ENCODE data around the gene MCRIP1.
"Not testable (repeated sequence)": the region's sequence is repeated elsewhere in the genome, so short reads cannot be mapped to it uniquely, and the experiment has no call there.

The MCRIP1 gene

DNA sequence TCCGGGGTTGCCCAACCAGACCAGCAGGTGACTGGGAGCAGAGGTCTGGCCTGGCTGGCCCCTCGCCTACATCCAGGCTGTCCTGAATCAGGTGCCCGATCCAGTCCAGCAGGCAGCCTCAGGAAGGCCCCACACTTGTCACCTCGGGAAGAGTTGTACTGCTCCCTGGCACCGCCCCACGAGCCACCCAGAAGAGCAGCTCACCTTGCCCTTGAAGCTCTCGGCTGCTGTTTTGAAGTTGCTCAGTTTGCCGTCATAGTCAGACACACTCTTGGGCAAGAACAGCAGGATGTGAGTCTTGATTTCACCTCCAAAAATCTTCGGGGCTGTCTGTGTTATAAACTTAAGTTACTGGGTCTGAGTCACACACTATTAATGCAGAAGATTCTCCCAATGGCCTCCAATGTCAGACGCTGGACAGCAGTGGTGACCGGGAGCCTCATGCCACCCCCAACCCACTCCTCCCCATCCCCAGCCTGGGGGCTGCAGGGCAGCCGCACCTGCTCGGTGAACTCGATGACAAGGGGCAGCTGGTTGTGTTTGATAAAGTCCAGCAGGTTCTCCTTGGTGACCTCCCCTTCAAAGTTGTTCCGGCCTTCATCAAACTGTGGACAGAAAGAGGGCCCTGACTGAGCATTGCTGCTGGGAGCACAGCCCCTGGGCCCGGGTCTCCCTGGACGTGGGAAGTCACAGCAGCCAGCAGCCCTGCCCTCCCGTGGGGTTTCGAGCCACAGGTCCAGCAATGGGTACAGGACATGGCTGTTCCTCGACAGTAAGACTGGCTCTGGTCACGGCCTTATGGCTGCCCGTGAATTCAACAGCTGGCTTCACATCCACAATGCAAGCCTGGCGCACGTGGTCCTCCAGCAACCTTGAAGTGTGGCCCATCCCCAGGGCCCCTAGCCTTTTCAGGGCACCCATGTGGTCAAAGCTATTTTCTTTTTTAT is 13.9 kb upstream of the MCRIP1 start:
- H3K36me3 Mint-ChIP-seq (ENCODE audit: low read depth) = peaks cover 49% of the 10 kb centered on the region

DNA sequence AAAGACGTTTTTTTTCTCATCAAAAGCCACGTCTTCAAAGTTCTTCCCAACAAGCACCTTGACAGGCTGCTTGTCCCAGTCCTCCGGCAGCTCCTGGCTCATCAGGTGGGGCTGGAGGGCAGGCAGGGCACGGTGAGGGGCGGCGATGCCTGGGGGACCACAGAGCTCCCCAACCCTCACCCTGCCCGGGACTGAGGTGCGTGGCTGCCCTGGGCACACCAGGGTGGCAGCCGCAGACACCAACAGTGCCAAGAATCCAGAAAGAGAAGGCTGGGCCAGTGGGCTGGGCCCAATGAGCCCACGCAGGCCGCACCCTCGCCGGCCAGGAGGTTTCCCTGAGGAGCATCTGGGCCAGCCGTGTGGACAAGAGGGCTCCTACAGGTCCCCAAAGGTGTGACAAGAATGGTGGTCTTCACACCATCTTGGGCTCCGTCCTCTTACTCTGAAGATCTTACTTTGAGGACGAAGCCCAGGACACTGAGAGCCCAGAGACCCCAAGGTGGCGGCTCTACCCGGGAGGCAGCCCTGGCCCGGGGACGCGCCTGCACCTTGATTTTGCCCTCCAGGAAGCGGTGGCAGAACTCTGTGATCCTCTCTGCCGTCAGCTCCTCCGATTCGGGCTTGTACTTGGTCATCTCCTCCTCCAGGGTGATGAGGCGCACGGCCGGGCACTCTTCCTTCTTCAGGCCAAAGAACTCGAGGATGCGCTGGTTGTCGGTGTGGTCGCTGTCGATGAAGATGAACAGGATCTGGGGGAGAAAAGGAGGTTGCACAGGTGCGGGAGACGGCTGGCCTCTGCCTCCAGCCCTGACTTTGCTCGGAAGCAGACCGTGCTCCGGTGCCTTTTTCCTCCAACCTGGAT is 13.0 kb upstream of the MCRIP1 start:
- no peak overlapping the region for H3K4me3 Mint-ChIP-seq

More for the DNA sequence above, 13.9 kb upstream of the MCRIP1 start:
- Mint-ChIP-seq H3K9me3 (no peaks in the 10 kb centered on the region), H3K4me1 (ENCODE audit: low read depth) (no peaks in the 10 kb centered on the region), H3K27me3 (no peaks in the 10 kb centered on the region), H3K27ac (no peak overlapping the region), H3K4me3 (no peak overlapping the region)

DNA sequence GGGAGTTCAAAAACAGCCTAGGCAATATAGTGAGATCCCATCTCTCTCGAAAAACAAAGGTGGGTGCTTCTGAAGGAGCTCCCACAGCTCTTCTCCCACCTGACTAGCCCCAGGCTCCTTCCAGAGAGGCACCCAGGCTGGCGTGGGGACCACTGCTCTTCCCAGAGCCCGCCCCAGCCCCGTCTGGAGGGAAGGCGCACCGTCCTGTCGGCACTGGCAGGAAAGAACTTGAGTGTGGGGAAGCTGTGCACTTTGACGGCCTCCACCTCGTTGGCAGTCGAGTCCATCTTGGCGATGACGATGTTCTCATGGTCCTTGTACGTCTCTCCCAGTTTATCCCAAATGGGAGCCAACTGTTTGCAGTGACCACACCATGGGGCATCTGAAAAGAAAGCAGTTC is 12.3 kb upstream of the MCRIP1 start:
- H3K27me3 Mint-ChIP-seq = no peaks in the 10 kb centered on the region
- H3K4me3 Mint-ChIP-seq = no peak overlapping the region
- H3K9me3 Mint-ChIP-seq = no peaks in the 10 kb centered on the region

More for the DNA sequence above, 13.0 kb upstream of the MCRIP1 start:
- H3K4me1 Mint-ChIP-seq (ENCODE audit: low read depth) = no peaks in the 10 kb centered on the region
- no peak overlapping the region for H3K27ac Mint-ChIP-seq
- H3K27me3 Mint-ChIP-seq = no peaks in the 10 kb centered on the region
- H3K36me3 Mint-ChIP-seq (ENCODE audit: low read depth) = peaks cover 40% of the 10 kb centered on the region
- H3K9me3 Mint-ChIP-seq = no peaks in the 10 kb centered on the region

DNA sequence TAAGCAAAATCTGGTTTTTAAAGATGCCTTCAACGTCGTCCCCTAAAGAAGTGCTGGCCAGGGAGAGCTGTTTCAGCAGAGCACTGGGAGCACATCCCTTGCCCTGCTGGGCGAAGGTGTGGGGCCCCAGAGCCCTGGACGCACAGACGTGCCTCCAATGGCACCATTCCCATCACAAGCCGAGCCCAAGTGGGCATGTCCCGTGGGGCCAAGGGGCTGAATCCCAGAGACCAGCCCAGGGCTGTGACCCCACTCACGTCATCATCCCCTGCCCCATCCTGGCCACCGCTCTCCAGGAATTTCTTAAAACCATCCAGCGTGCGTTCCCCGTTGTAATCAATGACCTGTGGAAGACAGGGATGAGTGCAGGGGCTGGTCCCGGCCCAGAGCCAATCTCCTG is 11.8 kb upstream of the MCRIP1 start:
- Mint-ChIP-seq H3K4me1 (ENCODE audit: low read depth) (no peaks in the 10 kb centered on the region), H3K36me3 (ENCODE audit: low read depth) (peaks cover 39% of the 10 kb centered on the region), H3K4me3 (no peak overlapping the region), H3K27me3 (no peaks in the 10 kb centered on the region), H3K27ac (no peak overlapping the region), H3K9me3 (no peaks in the 10 kb centered on the region)

More for the DNA sequence above, 12.3 kb upstream of the MCRIP1 start:
- Mint-ChIP-seq H3K4me1 (ENCODE audit: low read depth) (no peaks in the 10 kb centered on the region), H3K36me3 (ENCODE audit: low read depth) (peaks cover 39% of the 10 kb centered on the region), H3K27ac (no peak overlapping the region)

DNA sequence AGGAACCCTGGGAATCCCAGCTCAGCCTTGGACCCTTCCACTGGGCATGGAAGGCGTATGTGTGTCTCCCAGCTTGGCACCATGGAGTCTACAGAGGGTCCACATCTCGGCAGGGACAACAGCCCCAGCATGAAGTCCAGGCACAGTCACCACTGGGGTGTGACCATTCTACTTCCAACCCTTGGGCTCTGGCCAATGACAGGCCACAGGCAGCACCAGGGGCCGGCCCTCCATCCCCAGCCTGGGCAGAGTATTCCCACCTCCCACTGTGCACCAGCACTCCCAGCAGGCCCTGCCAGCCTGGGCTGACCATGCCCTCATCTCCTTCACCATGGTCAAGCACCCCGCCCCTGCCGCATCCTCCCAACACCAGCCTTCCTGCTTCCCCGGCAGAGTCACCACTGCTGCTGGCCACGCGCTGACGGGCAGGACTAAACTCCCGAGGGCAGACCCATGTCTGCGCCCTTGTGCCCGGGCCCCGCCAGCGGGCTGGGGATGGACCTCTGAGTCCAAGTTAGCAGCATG is 11.3 kb upstream of the MCRIP1 start:
- no peak overlapping the region for H3K27ac Mint-ChIP-seq
- H3K4me1 Mint-ChIP-seq (ENCODE audit: low read depth) = no peaks in the 10 kb centered on the region
- no peaks in the 10 kb centered on the region for H3K27me3 Mint-ChIP-seq
- no peak overlapping the region for H3K4me3 Mint-ChIP-seq
- peaks cover 39% of the 10 kb centered on the region for H3K36me3 Mint-ChIP-seq (ENCODE audit: low read depth)
- H3K9me3 Mint-ChIP-seq = no peaks in the 10 kb centered on the region

GRCh38 chr17:81843713-81844326 is 10.7 kb upstream of the MCRIP1 start:
- Mint-ChIP-seq H3K27ac (no peak overlapping the region), H3K4me1 (ENCODE audit: low read depth) (no peaks in the 10 kb centered on the region), H3K9me3 (no peaks in the 10 kb centered on the region), H3K36me3 (ENCODE audit: low read depth) (peaks cover 39% of the 10 kb centered on the region), H3K4me3 (no peak overlapping the region), H3K27me3 (no peaks in the 10 kb centered on the region)

DNA sequence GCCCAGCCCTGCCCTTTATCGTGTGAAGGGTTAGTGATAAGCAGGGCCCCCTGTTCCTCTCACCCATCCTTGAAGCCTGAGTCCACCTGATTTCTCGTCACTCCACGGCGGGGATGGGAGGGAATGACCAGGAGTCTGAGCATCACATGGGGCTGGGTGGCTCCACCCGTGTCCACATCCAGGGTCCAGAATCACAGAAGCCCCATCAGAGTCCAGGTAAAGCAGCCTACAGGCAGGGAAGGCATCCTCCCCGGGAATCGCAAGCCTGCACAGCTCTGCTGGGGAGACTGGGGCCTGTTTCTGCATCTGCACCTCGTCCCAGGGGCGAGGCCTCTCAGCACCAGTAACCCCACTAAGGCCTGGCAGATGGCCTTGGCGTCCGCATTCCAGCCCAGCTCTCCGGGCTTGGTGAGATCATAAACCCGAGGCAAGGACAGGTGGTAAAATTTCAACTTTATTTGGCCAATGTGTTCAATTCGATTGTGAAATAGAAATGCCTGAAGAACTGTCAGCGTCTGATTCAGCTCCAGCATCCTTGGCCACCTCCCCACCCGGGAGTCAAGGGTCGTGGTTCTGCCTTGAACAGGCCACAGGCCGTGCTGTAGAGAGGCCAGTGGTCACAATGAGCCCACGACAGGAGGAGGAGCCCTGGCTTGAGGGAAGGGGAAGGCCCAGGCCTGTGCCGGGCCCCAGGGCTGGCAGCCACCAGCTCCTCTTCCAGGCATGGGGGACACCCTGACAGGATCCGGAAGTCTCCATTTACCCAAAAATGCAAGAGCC is 9.8 kb upstream of the MCRIP1 start:
- Mint-ChIP-seq H3K27ac (no peak overlapping the region), H3K4me3 (no peak overlapping the region), H3K4me1 (ENCODE audit: low read depth) (no peaks in the 10 kb centered on the region), H3K27me3 (no peaks in the 10 kb centered on the region), H3K36me3 (ENCODE audit: low read depth) (peaks cover 35% of the 10 kb centered on the region), H3K9me3 (no peaks in the 10 kb centered on the region)

DNA sequence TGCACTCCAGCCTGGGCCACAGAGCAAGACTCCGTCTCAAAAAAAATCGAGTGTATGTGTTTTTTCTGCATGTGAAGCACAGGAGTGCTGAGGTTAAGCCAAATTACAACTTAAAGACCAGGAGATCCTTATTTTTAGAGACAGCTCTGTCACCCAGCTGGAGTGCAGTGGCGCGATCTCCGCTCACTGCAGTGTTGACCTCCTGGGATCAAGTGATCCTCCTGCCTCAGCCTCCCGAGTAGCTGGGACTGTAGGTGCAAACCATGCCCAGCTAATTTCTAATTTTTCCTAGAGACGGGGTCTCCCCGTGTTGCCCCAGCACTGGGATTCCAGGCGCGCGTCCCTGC is 9.3 kb upstream of the MCRIP1 start:
- Mint-ChIP-seq H3K4me1 (ENCODE audit: low read depth) (no peaks in the 10 kb centered on the region), H3K36me3 (ENCODE audit: low read depth) (peaks cover 31% of the 10 kb centered on the region), H3K27me3 (no peaks in the 10 kb centered on the region), H3K27ac (no peak overlapping the region), H3K4me3 (no peak overlapping the region), H3K9me3 (no peaks in the 10 kb centered on the region)

DNA sequence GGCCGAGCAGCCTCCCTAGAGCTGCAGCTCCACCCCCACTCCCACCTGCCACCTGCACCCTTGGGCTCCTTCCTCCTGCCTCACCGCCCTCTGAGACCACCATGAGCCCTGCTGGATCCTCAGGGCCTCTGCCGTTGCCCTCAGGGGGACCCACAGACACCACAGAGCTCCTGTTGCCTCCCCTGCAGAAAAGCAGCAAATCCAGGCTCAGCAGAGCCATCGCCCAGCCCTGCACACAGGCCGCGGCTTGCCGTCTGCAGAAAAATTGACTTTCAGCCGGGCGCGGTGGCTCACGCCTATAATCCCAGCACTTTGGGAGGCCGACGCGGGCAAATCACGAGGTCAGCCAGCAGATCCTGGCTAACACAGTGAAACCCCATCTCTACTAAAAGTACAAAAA is 8.8 kb upstream of the MCRIP1 start:
- H3K4me1 Mint-ChIP-seq (ENCODE audit: low read depth) = no peaks in the 10 kb centered on the region
- no peaks in the 10 kb centered on the region for H3K27me3 Mint-ChIP-seq
- H3K27ac Mint-ChIP-seq = no peak overlapping the region
- no peak overlapping the region for H3K4me3 Mint-ChIP-seq
- H3K36me3 Mint-ChIP-seq (ENCODE audit: low read depth) = peaks cover 26% of the 10 kb centered on the region
- no peaks in the 10 kb centered on the region for H3K9me3 Mint-ChIP-seq

DNA sequence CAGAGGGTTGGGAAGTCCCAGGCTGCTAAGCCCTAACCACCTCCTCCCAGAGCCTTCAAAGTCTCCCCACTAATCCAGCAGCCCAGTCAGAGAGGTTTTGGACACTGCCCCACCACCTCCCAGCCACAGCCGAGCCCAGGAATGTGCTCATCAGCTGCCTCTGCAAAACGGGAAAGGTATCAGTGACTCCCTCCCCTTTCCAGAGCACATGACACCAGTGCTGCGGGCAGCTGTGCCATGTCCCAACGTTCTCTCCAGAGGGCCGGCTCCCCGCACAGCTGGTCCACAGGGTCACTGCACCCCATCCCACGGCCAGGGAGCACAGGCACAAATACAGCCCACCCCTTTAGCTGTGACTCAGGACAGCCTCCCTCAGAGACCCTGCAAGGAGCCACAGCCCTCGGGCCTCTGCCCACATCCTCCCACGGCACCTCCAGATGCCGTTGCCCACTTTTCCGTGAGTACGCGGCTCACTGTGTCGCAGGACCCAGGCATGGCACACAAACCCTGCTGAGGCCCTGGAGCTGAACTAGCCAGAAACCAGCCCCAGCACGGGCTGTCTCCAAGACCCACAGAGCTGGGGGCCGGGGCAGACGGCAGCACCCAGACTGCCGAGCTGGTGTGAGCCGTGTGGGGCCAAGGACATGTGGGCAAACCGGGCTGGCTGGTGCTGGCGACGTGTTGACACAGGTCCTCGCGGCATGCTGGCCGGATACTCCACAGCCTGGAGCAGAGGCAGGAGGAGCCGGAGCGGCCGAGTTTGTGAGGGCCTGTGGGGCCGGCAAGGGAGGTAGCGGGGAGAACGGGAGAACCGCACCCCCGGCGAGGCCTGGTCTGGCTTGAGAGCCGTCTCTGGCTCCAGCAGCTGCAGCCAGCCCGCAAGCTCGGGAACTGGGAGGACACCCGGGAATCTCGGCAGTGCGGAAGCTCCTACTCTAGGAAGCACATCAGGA is 8.0 kb upstream of the MCRIP1 start:
- no peaks in the 10 kb centered on the region for H3K4me1 Mint-ChIP-seq (ENCODE audit: low read depth)
- peaks cover 20% of the 10 kb centered on the region for H3K36me3 Mint-ChIP-seq (ENCODE audit: low read depth)
- H3K27ac Mint-ChIP-seq = no peak overlapping the region
- H3K27me3 Mint-ChIP-seq = no peaks in the 10 kb centered on the region
- no peak overlapping the region for H3K4me3 Mint-ChIP-seq
- no peaks in the 10 kb centered on the region for H3K9me3 Mint-ChIP-seq

DNA sequence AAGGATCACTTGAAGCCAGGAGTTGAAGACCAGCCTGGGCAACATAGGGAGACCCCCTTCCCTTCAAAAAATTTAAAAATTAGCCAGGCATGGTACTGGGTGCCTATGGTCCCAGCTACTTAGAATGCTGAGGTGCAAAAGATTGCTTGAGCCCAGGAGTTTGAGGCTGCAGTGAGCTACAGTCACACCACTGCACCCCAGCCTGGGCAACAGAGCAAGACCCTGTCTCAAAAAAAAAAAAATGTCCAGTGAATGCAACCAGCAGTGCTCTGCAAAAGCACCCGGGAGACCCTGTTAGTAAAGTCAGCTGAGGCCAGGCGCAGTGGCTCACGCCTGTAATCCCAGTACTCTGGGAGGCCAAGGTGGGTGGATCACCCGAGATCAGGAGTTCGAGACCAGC is 7.0 kb upstream of the MCRIP1 start:
- not testable (repeated sequence) for H3K4me3 Mint-ChIP-seq; H3K27ac Mint-ChIP-seq; H3K9me3 Mint-ChIP-seq; H3K27me3 Mint-ChIP-seq; H3K4me1 Mint-ChIP-seq (ENCODE audit: low read depth)
- H3K36me3 Mint-ChIP-seq (ENCODE audit: low read depth) = peaks cover 15% of the 10 kb centered on the region

DNA sequence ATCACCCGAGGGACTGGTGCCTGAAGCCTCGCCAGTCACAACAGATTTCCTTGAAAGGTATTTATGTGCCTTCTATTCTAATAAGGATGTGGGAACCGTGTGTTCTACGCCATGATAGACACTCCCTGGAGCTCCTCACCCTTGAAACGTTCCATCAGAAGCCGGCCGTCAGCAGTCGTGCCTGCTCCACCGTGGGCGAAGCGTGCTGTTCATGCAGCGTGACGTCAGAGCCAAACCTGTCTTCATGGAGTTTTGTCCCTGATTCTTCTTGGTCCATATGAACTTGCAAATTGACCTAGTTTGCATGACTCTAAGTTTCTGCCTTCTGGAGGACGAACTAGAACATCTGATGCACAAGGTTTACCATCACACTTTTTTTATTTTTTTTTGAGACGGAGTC is 6.2 kb upstream of the MCRIP1 start:
- no peak overlapping the region for H3K4me3 Mint-ChIP-seq
- H3K9me3 Mint-ChIP-seq = no peaks in the 10 kb centered on the region
- no peaks in the 10 kb centered on the region for H3K4me1 Mint-ChIP-seq (ENCODE audit: low read depth)
- no peaks in the 10 kb centered on the region for H3K27me3 Mint-ChIP-seq
- H3K27ac Mint-ChIP-seq = no peak overlapping the region
- H3K36me3 Mint-ChIP-seq (ENCODE audit: low read depth) = peaks cover 9% of the 10 kb centered on the region

DNA sequence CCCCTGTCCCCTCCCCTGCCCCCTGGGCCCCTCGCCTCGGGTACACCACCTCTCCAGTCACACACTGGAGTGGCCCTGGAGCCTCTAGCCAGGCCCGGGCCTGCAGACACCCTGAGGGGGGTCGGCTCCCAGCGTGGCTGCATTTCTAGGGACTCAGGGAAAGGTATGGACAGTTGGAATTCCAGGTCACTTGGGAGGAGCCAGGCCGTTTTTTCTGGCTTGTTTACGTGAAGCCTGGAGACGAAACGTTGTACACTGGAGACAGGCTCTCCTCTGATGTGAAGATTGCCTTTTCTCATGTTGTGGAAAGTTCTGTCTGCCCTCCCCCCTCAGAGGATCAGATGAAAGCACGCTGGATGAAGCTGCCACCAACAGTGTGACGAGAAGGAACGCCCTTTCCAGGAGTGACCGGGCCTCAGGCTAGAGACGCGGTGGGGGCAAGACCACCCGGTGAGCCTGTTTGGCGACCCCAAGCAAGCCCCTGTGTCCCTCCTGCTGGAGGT is 5.7 kb upstream of the MCRIP1 start:
- Mint-ChIP-seq H3K9me3 (no peaks in the 10 kb centered on the region), H3K4me1 (ENCODE audit: low read depth) (peaks cover 2% of the 10 kb centered on the region), H3K27ac (no peak overlapping the region), H3K36me3 (ENCODE audit: low read depth) (peaks cover 6% of the 10 kb centered on the region), H3K4me3 (no peak overlapping the region), H3K27me3 (no peaks in the 10 kb centered on the region)

Measured in stimulated activated naive CD8-positive, alpha-beta T cell treated with anti-CD3 and anti-CD28 coated beads, Interleukin-15, Interleukin-2, amounts not matched to agents 100 ng/mL and 50 ng/mL, for 24 hours (primary cell).